Activated T-cell treated with anti-CD3 and anti-CD28 coated beads, Interleukin-2, amount 50 U/mL, for 24 hours (primary cell): Measurements from ENCODE around the gene BAD.
"Not testable (repeated sequence)": the region's sequence is repeated elsewhere in the genome, so short reads cannot be mapped to it uniquely, and the experiment has no call there.

Experiments
- DNase-seq: peaks from one replicate; pipeline ENCODE4 v3.0.0-alpha.2; 2020
- H3K27ac Mint-ChIP-seq: 2 replicates; pipeline ENCODE4 v1.8.0; 2020; ENCODE audit warnings: mild to moderate bottlenecking, mixed read lengths
- H3K27me3 Mint-ChIP-seq: 2 replicates; pipeline ENCODE4 v1.8.0; 2020; ENCODE audit warnings: mixed read lengths
- H3K36me3 Mint-ChIP-seq: 2 replicates; pipeline ENCODE4 v1.8.0; 2020; ENCODE audit warnings: low read depth, mixed read lengths
- H3K4me1 Mint-ChIP-seq: 2 replicates; pipeline ENCODE4 v1.8.0; 2020; ENCODE audit warnings: low read depth, mixed read lengths
- H3K4me3 Mint-ChIP-seq: 2 replicates; pipeline ENCODE4 v1.8.0; 2020; ENCODE audit warnings: mild to moderate bottlenecking, moderate library complexity, mixed read lengths
- H3K9me3 Mint-ChIP-seq: 2 replicates; pipeline ENCODE4 v1.8.0; 2020; ENCODE audit warnings: mixed read lengths

Gene BAD

DNA sequence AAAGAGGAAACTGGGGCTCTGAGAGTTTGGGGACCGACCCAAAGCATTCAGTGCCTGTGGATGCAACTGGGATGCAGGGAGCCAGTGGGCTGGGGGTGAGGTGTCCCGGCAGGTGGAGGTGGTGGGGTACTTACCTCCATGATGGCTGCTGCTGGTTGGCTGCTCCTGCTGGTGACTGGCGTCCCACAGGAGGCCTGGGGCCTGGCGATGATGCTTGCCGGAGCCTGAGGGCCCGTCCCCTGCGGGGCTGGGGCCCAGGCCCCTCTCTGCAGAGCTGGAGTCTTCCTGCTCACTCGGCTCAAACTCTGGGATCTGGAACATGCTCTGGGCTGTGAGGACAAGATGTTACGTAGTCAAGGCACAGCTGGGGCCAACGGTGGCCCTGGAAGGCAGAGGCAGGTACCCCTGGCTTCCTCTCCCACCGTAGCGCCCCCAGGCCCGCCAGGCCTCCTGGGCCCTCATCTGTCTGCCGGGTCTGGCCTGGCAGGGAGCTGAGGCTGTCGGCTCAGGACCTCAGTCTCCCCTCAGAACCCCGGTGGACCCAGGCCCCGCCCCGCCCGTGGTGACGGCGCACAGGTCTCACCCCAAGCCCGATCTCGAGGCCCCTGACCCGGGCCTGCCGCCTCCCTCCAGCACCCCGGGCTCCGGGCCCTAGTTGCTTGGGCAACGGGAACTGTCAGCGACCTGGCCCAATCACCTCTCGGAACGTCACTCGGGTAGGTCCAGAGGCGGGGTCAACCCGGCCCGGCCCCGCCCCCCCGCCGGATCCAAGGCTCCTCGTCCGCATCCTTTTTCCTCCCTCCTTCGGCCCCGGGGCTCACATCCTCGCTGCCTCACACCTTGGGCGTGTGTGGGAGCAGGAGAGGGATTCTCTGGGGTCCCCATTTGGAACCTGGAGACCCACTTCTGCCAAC, at the start of gene BAD:
TSS of gene BAD (minus strand) at position 618 of the 914 bp plus-strand sequence. CDS start at position 321, 297 bp downstream.
- Mint-ChIP-seq H3K27me3 (no peaks in the 10 kb centered on the region), H3K9me3 (no peaks in the 10 kb centered on the region), H3K27ac (peak within 1 kb of the TSS; percentile 98), H3K4me1 (peaks cover 20% of the 10 kb centered on the region), H3K36me3 (peaks cover 20% of the 10 kb centered on the region), H3K4me3 (peak within 1 kb of the TSS; percentile 84)
- DNase-seq, result peak; percentile 95

DNA sequence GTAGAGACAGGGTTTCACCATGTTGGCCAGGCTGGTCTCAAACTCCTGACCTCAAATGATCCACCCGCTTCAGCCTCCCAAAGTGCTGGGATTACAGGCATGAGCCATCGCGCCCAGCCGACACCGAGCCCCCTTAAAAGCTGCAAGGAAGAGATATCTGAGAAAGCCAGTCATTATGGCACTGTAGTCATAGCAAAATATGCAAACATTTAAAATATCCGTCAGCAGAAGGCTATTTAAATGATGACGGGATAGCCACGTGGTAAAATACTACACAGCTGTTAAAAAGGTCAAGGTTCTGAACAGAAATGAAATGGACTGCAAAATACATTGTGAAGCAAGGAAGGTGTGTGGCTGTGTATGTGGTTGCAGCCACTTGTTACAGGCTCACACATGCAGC, 49.1 kb upstream of the BAD start:
- DNase-seq, result no peak
- no peaks in the 10 kb centered on the region for H3K9me3 Mint-ChIP-seq
- no peaks in the 10 kb centered on the region for H3K27me3 Mint-ChIP-seq
- H3K4me3 Mint-ChIP-seq, result no peak overlapping the region
- no peak overlapping the region for H3K27ac Mint-ChIP-seq
- H3K36me3 Mint-ChIP-seq, result peaks cover 18% of the 10 kb centered on the region
- H3K4me1 Mint-ChIP-seq, result peaks cover 39% of the 10 kb centered on the region

GRCh38 chr11:64331569-64332371, 47.3 kb upstream of the BAD start:
- no peaks in the 10 kb centered on the region for H3K9me3 Mint-ChIP-seq
- no peak overlapping the region for H3K4me3 Mint-ChIP-seq
- H3K4me1 Mint-ChIP-seq, result peaks cover 28% of the 10 kb centered on the region
- H3K27me3 Mint-ChIP-seq, result no peaks in the 10 kb centered on the region
- peak overlapping the region; percentile 82 for H3K27ac Mint-ChIP-seq
- H3K36me3 Mint-ChIP-seq, result peaks cover 5% of the 10 kb centered on the region
- peak; percentile 81 for DNase-seq

- H3K4me1 Mint-ChIP-seq, result peaks cover 27% of the 10 kb centered on the region
- DNase-seq, result no peak
- no peaks in the 10 kb centered on the region for H3K9me3 Mint-ChIP-seq
- no peak overlapping the region for H3K4me3 Mint-ChIP-seq
- no peak overlapping the region for H3K27ac Mint-ChIP-seq
- H3K36me3 Mint-ChIP-seq, result peaks cover 5% of the 10 kb centered on the region
- no peaks in the 10 kb centered on the region for H3K27me3 Mint-ChIP-seq
These were observed 46.4 kb upstream of the BAD start for GRCh38 chr11:64330888-64331287.

- Mint-ChIP-seq H3K4me1 (peaks cover 12% of the 10 kb centered on the region), H3K27me3 (no peaks in the 10 kb centered on the region), H3K36me3 (no peaks in the 10 kb centered on the region), H3K9me3 (no peaks in the 10 kb centered on the region), H3K4me3 (no peak overlapping the region), H3K27ac (no peak overlapping the region)
- no peak for DNase-seq
These were observed 43.5 kb upstream of the BAD start for GRCh38 chr11:64327993-64328392.

GRCh38 chr11:64327375-64327774, 42.9 kb upstream of the BAD start:
- Mint-ChIP-seq H3K9me3 (no peaks in the 10 kb centered on the region), H3K27me3 (no peaks in the 10 kb centered on the region), H3K27ac (no peak overlapping the region), H3K36me3 (no peaks in the 10 kb centered on the region), H3K4me1 (peaks cover 10% of the 10 kb centered on the region), H3K4me3 (no peak overlapping the region)
- DNase-seq, result no peak

- Mint-ChIP-seq H3K36me3 (peaks cover 20% of the 10 kb centered on the region), H3K9me3 (no peaks in the 10 kb centered on the region), H3K27me3 (no peaks in the 10 kb centered on the region), H3K27ac (no peak overlapping the region), H3K4me1 (peaks cover 4% of the 10 kb centered on the region), H3K4me3 (no peak overlapping the region)
- no peak for DNase-seq
These were observed 40.4 kb upstream of the BAD start for GRCh38 chr11:64324692-64325469.

DNA sequence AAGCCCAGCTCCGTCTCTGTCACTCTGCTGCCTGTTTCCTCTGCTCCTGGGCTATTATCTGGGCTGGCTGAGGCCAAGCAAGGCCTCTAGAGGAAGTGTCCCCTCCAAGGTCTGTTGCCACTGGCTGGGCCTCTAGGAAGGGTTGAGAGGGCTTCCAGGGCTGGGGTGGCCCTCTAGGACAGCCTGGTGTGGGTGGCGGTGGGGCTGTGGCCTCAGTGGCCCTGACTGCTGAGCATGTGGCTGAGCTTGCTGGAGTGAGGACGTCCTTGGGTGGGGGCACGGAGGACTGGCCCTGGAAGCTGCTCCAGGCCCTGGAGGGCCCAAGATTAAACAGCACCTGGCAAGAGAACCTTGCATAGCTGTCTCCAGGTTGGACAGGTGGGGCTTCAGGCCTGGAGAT, 39.5 kb upstream of the BAD start:
- Mint-ChIP-seq H3K27ac (peak overlapping the region; percentile 34), H3K4me1 (peaks cover 12% of the 10 kb centered on the region), H3K36me3 (peaks cover 22% of the 10 kb centered on the region)
- H3K9me3 Mint-ChIP-seq, DNase-seq, H3K27me3 Mint-ChIP-seq, H3K4me3 Mint-ChIP-seq: not testable (repeated sequence)

DNA sequence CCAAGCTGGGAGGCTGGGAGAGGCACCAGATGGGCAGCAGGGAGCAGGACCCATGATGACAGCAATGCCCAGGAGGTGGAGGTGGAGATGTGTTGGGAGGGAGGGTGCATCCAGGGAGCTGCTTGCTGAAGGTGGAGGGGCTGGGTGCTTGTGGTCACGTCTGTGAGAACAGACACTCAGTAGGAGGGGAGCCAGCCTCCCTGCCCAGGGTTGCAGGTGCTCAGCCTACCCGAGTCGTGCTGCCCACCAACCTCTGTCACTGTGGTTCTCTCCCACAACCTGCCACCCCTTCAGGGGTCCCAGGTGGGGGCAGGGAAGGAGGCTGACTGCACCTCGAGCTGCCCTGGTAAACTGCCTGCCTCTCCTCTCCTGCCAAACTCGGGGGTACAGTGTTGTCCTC, 38.9 kb upstream of the BAD start:
- peaks cover 15% of the 10 kb centered on the region for H3K4me1 Mint-ChIP-seq
- no peak overlapping the region for H3K4me3 Mint-ChIP-seq
- H3K27me3 Mint-ChIP-seq, result no peaks in the 10 kb centered on the region
- no peaks in the 10 kb centered on the region for H3K9me3 Mint-ChIP-seq
- peaks cover 24% of the 10 kb centered on the region for H3K36me3 Mint-ChIP-seq
- H3K27ac Mint-ChIP-seq, result no peak overlapping the region
- DNase-seq, result no peak

DNA sequence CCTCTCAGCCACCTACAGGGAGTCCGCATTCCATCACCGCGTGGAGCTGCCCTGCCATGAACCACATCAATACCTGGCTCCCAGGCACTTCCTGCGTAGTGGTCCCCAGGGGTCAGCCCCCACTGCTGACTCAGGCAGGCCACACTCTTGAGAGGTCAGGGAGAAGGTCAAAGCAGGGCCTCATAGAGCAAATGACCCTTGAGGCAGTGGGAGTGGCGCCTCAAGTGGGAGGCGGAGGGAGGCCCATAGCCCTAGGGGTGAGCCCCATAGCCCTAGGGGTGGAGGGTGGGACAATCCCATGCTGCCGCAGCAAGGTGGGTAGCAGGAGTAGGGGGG, 38.4 kb upstream of the BAD start:
- DNase-seq, result no peak
- Mint-ChIP-seq H3K36me3 (peaks cover 28% of the 10 kb centered on the region), H3K27ac (no peak overlapping the region), H3K27me3 (no peaks in the 10 kb centered on the region), H3K4me1 (peaks cover 15% of the 10 kb centered on the region), H3K4me3 (no peak overlapping the region), H3K9me3 (no peaks in the 10 kb centered on the region)

DNA sequence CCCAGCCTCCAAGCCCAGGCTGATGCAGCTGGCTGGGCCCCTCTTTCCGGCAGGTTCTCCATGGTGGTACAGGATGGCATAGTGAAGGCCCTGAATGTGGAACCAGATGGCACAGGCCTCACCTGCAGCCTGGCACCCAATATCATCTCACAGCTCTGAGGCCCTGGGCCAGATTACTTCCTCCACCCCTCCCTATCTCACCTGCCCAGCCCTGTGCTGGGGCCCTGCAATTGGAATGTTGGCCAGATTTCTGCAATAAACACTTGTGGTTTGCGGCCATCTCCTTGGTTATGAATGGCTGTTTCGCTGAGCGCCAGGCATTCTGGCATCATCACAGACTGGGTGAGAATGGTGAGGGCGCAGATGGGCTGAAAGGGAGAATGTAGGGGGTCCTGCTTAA, 37.1 kb upstream of the BAD start:
- Mint-ChIP-seq H3K9me3 (no peaks in the 10 kb centered on the region), H3K27ac (no peak overlapping the region), H3K27me3 (no peaks in the 10 kb centered on the region), H3K4me1 (peaks cover 23% of the 10 kb centered on the region), H3K36me3 (peaks cover 41% of the 10 kb centered on the region), H3K4me3 (no peak overlapping the region)
- no peak for DNase-seq

- Mint-ChIP-seq H3K27ac (peak overlapping the region; percentile 39), H3K4me3 (no peak overlapping the region), H3K9me3 (no peaks in the 10 kb centered on the region), H3K27me3 (no peaks in the 10 kb centered on the region), H3K4me1 (peaks cover 28% of the 10 kb centered on the region), H3K36me3 (peaks cover 46% of the 10 kb centered on the region)
- DNase-seq, result no peak
These were observed 36.6 kb upstream of the BAD start for GRCh38 chr11:64321026-64321425.

- no peak overlapping the region for H3K4me3 Mint-ChIP-seq
- peaks cover 47% of the 10 kb centered on the region for H3K36me3 Mint-ChIP-seq
- H3K9me3 Mint-ChIP-seq, result no peaks in the 10 kb centered on the region
- H3K27ac Mint-ChIP-seq, result no peak overlapping the region
- H3K27me3 Mint-ChIP-seq, result no peaks in the 10 kb centered on the region
- H3K4me1 Mint-ChIP-seq, result peaks cover 28% of the 10 kb centered on the region
- no peak for DNase-seq
These were observed 36.1 kb upstream of the BAD start for GRCh38 chr11:64320556-64320955.
